ENCODE data around the gene EPB41L2.

DNA sequence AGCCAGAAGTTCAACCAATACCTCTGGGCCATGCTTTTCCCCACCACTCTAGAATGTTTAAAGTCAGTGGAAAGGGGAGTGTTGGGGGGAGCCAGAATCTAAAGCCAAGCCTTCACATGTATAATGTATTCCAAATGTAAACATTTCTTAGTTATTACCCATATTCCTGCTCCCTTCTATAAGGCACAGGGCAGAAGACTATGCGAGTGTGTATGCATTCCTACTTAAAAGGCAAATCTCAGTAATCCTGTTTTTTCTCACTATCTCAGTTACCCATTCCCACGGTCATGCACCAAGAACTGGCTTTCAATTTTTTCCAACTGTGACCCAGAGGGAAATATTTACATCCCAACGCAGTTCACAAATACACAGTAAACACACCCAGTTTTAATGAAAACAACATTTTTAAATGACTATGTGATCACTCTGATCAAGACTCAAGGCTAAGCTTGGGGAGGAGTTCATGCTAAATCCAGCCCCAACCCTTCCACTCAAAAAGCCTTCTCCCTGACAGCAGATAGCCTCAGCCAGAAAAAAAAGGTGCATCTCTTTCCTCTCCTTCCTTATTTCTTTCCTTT is 57.5 kb downstream of the EPB41L2 start:
- TF ChIP-seq, protein P1, sequence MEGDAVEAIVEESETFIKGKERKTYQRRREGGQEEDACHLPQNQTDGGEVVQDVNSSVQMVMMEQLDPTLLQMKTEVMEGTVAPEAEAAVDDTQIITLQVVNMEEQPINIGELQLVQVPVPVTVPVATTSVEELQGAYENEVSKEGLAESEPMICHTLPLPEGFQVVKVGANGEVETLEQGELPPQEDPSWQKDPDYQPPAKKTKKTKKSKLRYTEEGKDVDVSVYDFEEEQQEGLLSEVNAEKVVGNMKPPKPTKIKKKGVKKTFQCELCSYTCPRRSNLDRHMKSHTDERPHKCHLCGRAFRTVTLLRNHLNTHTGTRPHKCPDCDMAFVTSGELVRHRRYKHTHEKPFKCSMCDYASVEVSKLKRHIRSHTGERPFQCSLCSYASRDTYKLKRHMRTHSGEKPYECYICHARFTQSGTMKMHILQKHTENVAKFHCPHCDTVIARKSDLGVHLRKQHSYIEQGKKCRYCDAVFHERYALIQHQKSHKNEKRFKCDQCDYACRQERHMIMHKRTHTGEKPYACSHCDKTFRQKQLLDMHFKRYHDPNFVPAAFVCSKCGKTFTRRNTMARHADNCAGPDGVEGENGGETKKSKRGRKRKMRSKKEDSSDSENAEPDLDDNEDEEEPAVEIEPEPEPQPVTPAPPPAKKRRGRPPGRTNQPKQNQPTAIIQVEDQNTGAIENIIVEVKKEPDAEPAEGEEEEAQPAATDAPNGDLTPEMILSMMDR (IDR thresholded peaks at IDR 0.05), result no peak
- TF ChIP-seq POLR2A (IDR thresholded peaks at IDR 0.05), result no peak
